ENCODE data around the gene ATXN2L.
"Not testable (repeated sequence)": the region's sequence is repeated elsewhere in the genome, so short reads cannot be mapped to it uniquely, and the experiment has no call there.

ATXN2L gene

GRCh38 chr16:28866454-28866804, 43.6 kb downstream of the ATXN2L start:
- Histone ChIP-seq H3K9me2 (ENCODE audit: low read depth, low read length) (no peaks in the 10 kb centered on the region), H4K20me1 (ENCODE audit: insufficient read depth, low read length) (no peaks in the 10 kb centered on the region), H2AFZ (ENCODE audit: low read length) (no peak overlapping the region), H3K27me3 (ENCODE audit: insufficient read depth, low read length) (no peaks in the 10 kb centered on the region), H3K4me1 (ENCODE audit: insufficient read depth, low read length, severe bottlenecking) (peaks cover 27% of the 10 kb centered on the region), H3K27ac (ENCODE audit: low read depth, low read length, poor library complexity, severe bottlenecking) (no peak overlapping the region), H3K4me3 (ENCODE audit: low read depth, low read length, poor library complexity, severe bottlenecking) (no peak overlapping the region), H3K79me2 (ENCODE audit: insufficient read depth, low read length) (peaks cover 3% of the 10 kb centered on the region; the same call in 1 of the 2 replicates), H3K9me3 (ENCODE audit: low read length) (no peaks in the 10 kb centered on the region), H3F3A (ENCODE audit: insufficient read depth, low read length) (no peaks in the 10 kb centered on the region), H3K36me3 (ENCODE audit: insufficient read depth, low read length) (peaks cover 41% of the 10 kb centered on the region), H3K4me2 (ENCODE audit: low read length) (no peak overlapping the region), H3K9ac (ENCODE audit: low read length) (no peak overlapping the region)
- TF ChIP-seq EZH2 (IDR thresholded peaks at IDR 0.05; ENCODE audit: borderline replicate concordance, low read length): no peak
- TF ChIP-seq, protein P1, sequence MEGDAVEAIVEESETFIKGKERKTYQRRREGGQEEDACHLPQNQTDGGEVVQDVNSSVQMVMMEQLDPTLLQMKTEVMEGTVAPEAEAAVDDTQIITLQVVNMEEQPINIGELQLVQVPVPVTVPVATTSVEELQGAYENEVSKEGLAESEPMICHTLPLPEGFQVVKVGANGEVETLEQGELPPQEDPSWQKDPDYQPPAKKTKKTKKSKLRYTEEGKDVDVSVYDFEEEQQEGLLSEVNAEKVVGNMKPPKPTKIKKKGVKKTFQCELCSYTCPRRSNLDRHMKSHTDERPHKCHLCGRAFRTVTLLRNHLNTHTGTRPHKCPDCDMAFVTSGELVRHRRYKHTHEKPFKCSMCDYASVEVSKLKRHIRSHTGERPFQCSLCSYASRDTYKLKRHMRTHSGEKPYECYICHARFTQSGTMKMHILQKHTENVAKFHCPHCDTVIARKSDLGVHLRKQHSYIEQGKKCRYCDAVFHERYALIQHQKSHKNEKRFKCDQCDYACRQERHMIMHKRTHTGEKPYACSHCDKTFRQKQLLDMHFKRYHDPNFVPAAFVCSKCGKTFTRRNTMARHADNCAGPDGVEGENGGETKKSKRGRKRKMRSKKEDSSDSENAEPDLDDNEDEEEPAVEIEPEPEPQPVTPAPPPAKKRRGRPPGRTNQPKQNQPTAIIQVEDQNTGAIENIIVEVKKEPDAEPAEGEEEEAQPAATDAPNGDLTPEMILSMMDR (IDR thresholded peaks at IDR 0.05; ENCODE audit: low read length): no peak

DNA sequence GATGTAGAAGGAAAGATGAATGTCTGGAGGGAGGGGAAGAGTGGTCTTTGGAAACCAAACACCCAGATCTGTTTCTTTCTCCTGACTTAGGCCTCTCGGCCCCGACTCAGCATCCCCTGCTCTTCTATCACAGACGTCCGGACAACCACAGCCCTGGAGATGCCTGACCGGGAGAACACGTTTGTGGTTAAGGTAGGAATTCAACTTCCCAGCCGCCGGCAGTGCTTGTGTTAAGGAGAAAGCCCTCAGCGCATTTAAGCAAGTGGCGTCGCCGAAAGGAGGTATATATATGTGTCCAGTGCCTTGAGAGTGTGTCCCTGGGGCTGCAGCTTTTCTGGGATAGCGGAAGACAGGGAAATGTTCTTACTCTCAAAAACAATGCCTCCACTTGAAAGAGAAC, 44.4 kb downstream of the ATXN2L start:
- Histone ChIP-seq H3K9me3 (ENCODE audit: low read length) (no peaks in the 10 kb centered on the region), H3K4me3 (ENCODE audit: low read depth, low read length, poor library complexity, severe bottlenecking) (no peak overlapping the region), H3F3A (ENCODE audit: insufficient read depth, low read length) (no peaks in the 10 kb centered on the region), H3K4me1 (ENCODE audit: insufficient read depth, low read length, severe bottlenecking) (peaks cover 20% of the 10 kb centered on the region), H3K79me2 (ENCODE audit: insufficient read depth, low read length) (peaks cover 3% of the 10 kb centered on the region; the same call in 1 of the 2 replicates), H3K27ac (ENCODE audit: low read depth, low read length, poor library complexity, severe bottlenecking) (no peak overlapping the region), H3K9me2 (ENCODE audit: low read depth, low read length) (no peaks in the 10 kb centered on the region), H3K36me3 (ENCODE audit: insufficient read depth, low read length) (peaks cover 45% of the 10 kb centered on the region), H3K9ac (ENCODE audit: low read length) (no peak overlapping the region), H2AFZ (ENCODE audit: low read length) (no peak overlapping the region), H3K4me2 (ENCODE audit: low read length) (no peak overlapping the region), H4K20me1 (ENCODE audit: insufficient read depth, low read length) (no peaks in the 10 kb centered on the region), H3K27me3 (ENCODE audit: insufficient read depth, low read length) (no peaks in the 10 kb centered on the region)
- TF ChIP-seq, protein P1 (IDR thresholded peaks at IDR 0.05; ENCODE audit: low read length): no peak
- no peak for TF ChIP-seq EZH2 (IDR thresholded peaks at IDR 0.05; ENCODE audit: borderline replicate concordance, low read length)

GRCh38 chr16:28867646-28868045, 44.8 kb downstream of the ATXN2L start:
- not testable (repeated sequence) for H3K9ac ChIP-seq (ENCODE audit: low read length); H3K4me3 ChIP-seq (ENCODE audit: low read depth, low read length, poor library complexity, severe bottlenecking); H4K20me1 ChIP-seq (ENCODE audit: insufficient read depth, low read length); H3K79me2 ChIP-seq (ENCODE audit: insufficient read depth, low read length); H2AFZ ChIP-seq (ENCODE audit: low read length); H3K9me3 ChIP-seq (ENCODE audit: low read length); H3K9me2 ChIP-seq (ENCODE audit: low read depth, low read length); H3F3A ChIP-seq (ENCODE audit: insufficient read depth, low read length); H3K4me2 ChIP-seq (ENCODE audit: low read length); H3K27ac ChIP-seq (ENCODE audit: low read depth, low read length, poor library complexity, severe bottlenecking); H3K27me3 ChIP-seq (ENCODE audit: insufficient read depth, low read length)
- peaks cover 18% of the 10 kb centered on the region for H3K4me1 ChIP-seq (ENCODE audit: insufficient read depth, low read length, severe bottlenecking)
- peaks cover 48% of the 10 kb centered on the region for H3K36me3 ChIP-seq (ENCODE audit: insufficient read depth, low read length)

- Histone ChIP-seq H3K9me2 (ENCODE audit: low read depth, low read length) (no peaks in the 10 kb centered on the region), H2AFZ (ENCODE audit: low read length) (no peak overlapping the region), H3K79me2 (ENCODE audit: insufficient read depth, low read length) (peaks cover 2% of the 10 kb centered on the region; the same call in 1 of the 2 replicates), H3K4me3 (ENCODE audit: low read depth, low read length, poor library complexity, severe bottlenecking) (no peak overlapping the region), H3K9me3 (ENCODE audit: low read length) (no peaks in the 10 kb centered on the region), H3F3A (ENCODE audit: insufficient read depth, low read length) (no peaks in the 10 kb centered on the region), H3K9ac (ENCODE audit: low read length) (no peak overlapping the region), H3K36me3 (ENCODE audit: insufficient read depth, low read length) (peaks cover 59% of the 10 kb centered on the region), H3K27me3 (ENCODE audit: insufficient read depth, low read length) (no peaks in the 10 kb centered on the region), H3K4me1 (ENCODE audit: insufficient read depth, low read length, severe bottlenecking) (peaks cover 16% of the 10 kb centered on the region), H4K20me1 (ENCODE audit: insufficient read depth, low read length) (no peaks in the 10 kb centered on the region), H3K4me2 (ENCODE audit: low read length) (no peak overlapping the region), H3K27ac (ENCODE audit: low read depth, low read length, poor library complexity, severe bottlenecking) (no peak overlapping the region)
- TF ChIP-seq, protein P1 (IDR thresholded peaks at IDR 0.05; ENCODE audit: low read length): no peak
- TF ChIP-seq EZH2 (IDR thresholded peaks at IDR 0.05; ENCODE audit: borderline replicate concordance, low read length): no peak
These were observed 46.4 kb downstream of the ATXN2L start for GRCh38 chr16:28869201-28869600.

All from OCI-LY1 (cell line).